ENCODE data around the gene SLC17A5.
"Not testable (repeated sequence)": the region's sequence is repeated elsewhere in the genome, so short reads cannot be mapped to it uniquely, and the experiment has no call there.

The SLC17A5 gene

DNA sequence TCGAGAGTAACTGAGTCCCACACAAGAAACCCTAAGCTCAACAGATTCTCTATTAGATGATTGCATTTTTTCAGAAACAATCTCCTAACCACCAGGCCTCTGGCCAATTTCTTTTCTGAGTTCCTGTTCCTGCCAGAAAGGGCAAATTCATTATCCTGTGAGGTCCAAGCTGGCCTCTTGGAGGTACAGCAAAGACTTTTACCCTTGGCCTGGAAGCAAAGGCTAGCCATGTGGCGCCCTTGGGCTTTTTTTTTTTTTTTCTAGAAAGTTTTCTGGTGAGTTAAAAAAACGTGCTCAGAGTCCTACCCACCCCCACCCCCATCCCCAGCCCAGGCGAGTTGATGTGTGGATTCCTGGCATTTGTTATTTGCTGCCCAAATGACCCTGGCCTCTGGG is 73.9 kb downstream of the SLC17A5 start:
- no peaks in the 10 kb centered on the region for H3K27me3 ChIP-seq (replicated peaks; ENCODE audit: insufficient read depth, low read length)
- peak; percentile 12 for DNase-seq
- peak overlapping the region; percentile 56; the same call in 1 of the 2 replicates for H3K27ac ChIP-seq (ENCODE audit: low read length)
- peak overlapping the region; percentile 19; the same call in 1 of the 2 replicates for H3K4me3 ChIP-seq (ENCODE audit: low read length)
- H3K4me1 ChIP-seq (ENCODE audit: low read length): peaks cover 16% of the 10 kb centered on the region
- H3F3A ChIP-seq (ENCODE audit: insufficient read depth, low read length): peaks cover 10% of the 10 kb centered on the region
- peak overlapping the region; percentile 25; the same call in 1 of the 2 replicates for H3K9ac ChIP-seq (ENCODE audit: low read length)
- TF ChIP-seq EZH2 (optimal IDR thresholded peaks at IDR 0.05; ENCODE audit: low read depth, low read length) (no peak), EZH2phosphoT487 (IDR thresholded peaks at IDR 0.05; ENCODE audit: low read length) (no peak), CTCF (IDR thresholded peaks at IDR 0.05; ENCODE audit: low read length) (no peak)
- H3K9me2 ChIP-seq (replicated peaks; ENCODE audit: insufficient read depth, low read length): no peaks in the 10 kb centered on the region
- no peaks in the 10 kb centered on the region for H3K36me3 ChIP-seq (replicated peaks; ENCODE audit: insufficient read depth, low read length)
- H3K4me2 ChIP-seq (ENCODE audit: low read depth, low read length): peak overlapping the region; percentile 40; the same call in 1 of the 2 replicates
- no peaks in the 10 kb centered on the region for H3K9me3 ChIP-seq (replicated peaks; ENCODE audit: insufficient read depth, low read length)
- H3K79me2 ChIP-seq (ENCODE audit: low read length): no peaks in the 10 kb centered on the region
- H4K20me1 ChIP-seq (ENCODE audit: insufficient read depth, low read length): no peaks in the 10 kb centered on the region
- H2AFZ ChIP-seq (ENCODE audit: low read length): peak overlapping the region; percentile 69

GRCh38 chr6:73579389-73579788 is 74.4 kb downstream of the SLC17A5 start:
- Histone ChIP-seq H3K9me2 (replicated peaks; ENCODE audit: insufficient read depth, low read length) (no peaks in the 10 kb centered on the region), H3K9ac (ENCODE audit: low read length) (no peak overlapping the region), H3K4me3 (ENCODE audit: low read length) (no peak overlapping the region), H3K36me3 (replicated peaks; ENCODE audit: insufficient read depth, low read length) (no peaks in the 10 kb centered on the region), H3K27ac (ENCODE audit: low read length) (peak overlapping the region; percentile 56; the same call in 1 of the 2 replicates), H3K79me2 (ENCODE audit: low read length) (no peaks in the 10 kb centered on the region), H3K9me3 (replicated peaks; ENCODE audit: insufficient read depth, low read length) (no peaks in the 10 kb centered on the region), H2AFZ (ENCODE audit: low read length) (0 out of 2 replicates have a peak overlapping the region, but pooled peaks have one; percentile 69), H3F3A (ENCODE audit: insufficient read depth, low read length) (peaks cover 10% of the 10 kb centered on the region), H3K4me1 (ENCODE audit: low read length) (peaks cover 16% of the 10 kb centered on the region), H3K27me3 (replicated peaks; ENCODE audit: insufficient read depth, low read length) (no peaks in the 10 kb centered on the region), H3K4me2 (ENCODE audit: low read depth, low read length) (peak overlapping the region; percentile 40; the same call in 1 of the 2 replicates), H4K20me1 (ENCODE audit: insufficient read depth, low read length) (no peaks in the 10 kb centered on the region)
- TF ChIP-seq EZH2phosphoT487 (IDR thresholded peaks at IDR 0.05; ENCODE audit: low read length) (no peak), CTCF (IDR thresholded peaks at IDR 0.05; ENCODE audit: low read length) (no peak), EZH2 (optimal IDR thresholded peaks at IDR 0.05; ENCODE audit: low read depth, low read length) (no peak)
- DNase-seq: no peak

GRCh38 chr6:73577676-73578075 is 76.1 kb downstream of the SLC17A5 start:
- no peaks in the 10 kb centered on the region for H4K20me1 ChIP-seq (ENCODE audit: insufficient read depth, low read length)
- DNase-seq: peak; percentile 24
- H3K4me2 ChIP-seq (ENCODE audit: low read depth, low read length): peak overlapping the region; percentile 7; the same call in 1 of the 2 replicates
- peaks cover 10% of the 10 kb centered on the region for H3F3A ChIP-seq (ENCODE audit: insufficient read depth, low read length)
- no peaks in the 10 kb centered on the region for H3K36me3 ChIP-seq (replicated peaks; ENCODE audit: insufficient read depth, low read length)
- H3K27ac ChIP-seq (ENCODE audit: low read length): peak overlapping the region; percentile 50; the same call in 1 of the 2 replicates
- TF ChIP-seq CTCF (IDR thresholded peaks at IDR 0.05; ENCODE audit: low read length) (no peak), EZH2 (optimal IDR thresholded peaks at IDR 0.05; ENCODE audit: low read depth, low read length) (no peak), EZH2phosphoT487 (IDR thresholded peaks at IDR 0.05; ENCODE audit: low read length) (no peak)
- no peaks in the 10 kb centered on the region for H3K9me2 ChIP-seq (replicated peaks; ENCODE audit: insufficient read depth, low read length)
- no peaks in the 10 kb centered on the region for H3K9me3 ChIP-seq (replicated peaks; ENCODE audit: insufficient read depth, low read length)
- peaks cover 16% of the 10 kb centered on the region for H3K4me1 ChIP-seq (ENCODE audit: low read length)
- H3K9ac ChIP-seq (ENCODE audit: low read length): peak overlapping the region; percentile 15
- H2AFZ ChIP-seq (ENCODE audit: low read length): peak overlapping the region; percentile 59
- no peak overlapping the region for H3K4me3 ChIP-seq (ENCODE audit: low read length)
- no peaks in the 10 kb centered on the region for H3K79me2 ChIP-seq (ENCODE audit: low read length)
- H3K27me3 ChIP-seq (replicated peaks; ENCODE audit: insufficient read depth, low read length): no peaks in the 10 kb centered on the region

GRCh38 chr6:73572531-73572930 is 81.3 kb downstream of the SLC17A5 start:
- DNase-seq; H3K4me3 ChIP-seq (ENCODE audit: low read length); H3K4me2 ChIP-seq (ENCODE audit: low read depth, low read length); H3K36me3 ChIP-seq (replicated peaks; ENCODE audit: insufficient read depth, low read length); H2AFZ ChIP-seq (ENCODE audit: low read length); H3K27ac ChIP-seq (ENCODE audit: low read length); H3K9me3 ChIP-seq (replicated peaks; ENCODE audit: insufficient read depth, low read length); H3F3A ChIP-seq (ENCODE audit: insufficient read depth, low read length); H3K27me3 ChIP-seq (replicated peaks; ENCODE audit: insufficient read depth, low read length); H3K79me2 ChIP-seq (ENCODE audit: low read length); H3K4me1 ChIP-seq (ENCODE audit: low read length); H3K9me2 ChIP-seq (replicated peaks; ENCODE audit: insufficient read depth, low read length); H4K20me1 ChIP-seq (ENCODE audit: insufficient read depth, low read length); H3K9ac ChIP-seq (ENCODE audit: low read length): not testable (repeated sequence)

DNA sequence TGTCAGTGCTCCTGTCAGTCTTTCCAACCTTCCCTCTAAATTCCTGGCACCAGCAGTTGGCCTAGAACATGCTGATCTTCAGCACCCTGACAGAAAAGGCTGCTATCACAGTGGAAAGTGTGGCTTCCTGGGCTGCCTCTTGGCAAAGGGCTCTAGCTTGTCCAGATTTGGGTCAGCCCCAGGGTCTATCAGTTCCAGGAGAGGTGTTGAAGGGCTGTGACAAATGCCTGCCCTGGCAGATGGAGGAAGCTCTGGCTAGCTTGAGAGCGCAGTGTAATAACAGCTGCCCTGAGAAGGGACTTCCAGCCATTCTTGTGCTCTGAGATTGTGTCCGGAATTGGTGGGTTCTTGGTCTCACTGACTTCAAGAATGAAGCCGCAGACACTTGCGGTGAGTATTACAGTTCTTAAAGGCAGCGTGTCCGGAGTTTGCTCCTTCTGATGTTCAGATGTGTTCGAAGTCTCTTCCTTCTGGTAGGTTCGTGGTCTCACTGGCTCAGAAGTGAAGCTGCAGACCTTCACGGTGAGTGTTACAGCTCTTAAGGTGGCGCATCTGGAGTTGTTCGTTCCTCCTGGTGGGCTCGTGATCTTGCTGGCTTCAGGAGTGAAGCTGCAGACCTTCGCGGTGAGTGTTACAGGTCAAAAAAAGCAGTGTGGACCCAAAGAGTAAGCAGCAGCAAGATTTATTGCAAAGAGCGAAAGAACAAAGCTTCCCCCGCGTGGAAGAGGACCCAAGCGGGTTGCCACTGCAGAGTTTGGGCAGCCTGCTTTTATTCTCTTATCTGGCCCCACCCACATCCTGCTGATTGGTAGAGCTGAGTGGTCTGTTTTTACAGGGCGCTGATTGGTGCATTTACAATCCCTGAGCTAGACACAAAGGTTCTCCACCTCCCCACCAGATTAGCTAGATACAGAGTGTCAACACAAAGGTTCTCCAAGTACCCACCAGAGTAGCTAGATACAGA is 82.3 kb downstream of the SLC17A5 start:
- not testable (repeated sequence) for H3K36me3 ChIP-seq (replicated peaks; ENCODE audit: insufficient read depth, low read length); H2AFZ ChIP-seq (ENCODE audit: low read length); H3K27ac ChIP-seq (ENCODE audit: low read length); H3K9ac ChIP-seq (ENCODE audit: low read length); H3K4me2 ChIP-seq (ENCODE audit: low read depth, low read length); DNase-seq; H3K4me3 ChIP-seq (ENCODE audit: low read length); H3K4me1 ChIP-seq (ENCODE audit: low read length); H3F3A ChIP-seq (ENCODE audit: insufficient read depth, low read length); H4K20me1 ChIP-seq (ENCODE audit: insufficient read depth, low read length); H3K27me3 ChIP-seq (replicated peaks; ENCODE audit: insufficient read depth, low read length); H3K9me3 ChIP-seq (replicated peaks; ENCODE audit: insufficient read depth, low read length); H3K9me2 ChIP-seq (replicated peaks; ENCODE audit: insufficient read depth, low read length); H3K79me2 ChIP-seq (ENCODE audit: low read length)

Measured in MM.1S (cell line).